PC-9 (cell line): ENCODE results near the gene CLDN6. TPM values are rescaled to one million over a fixed set of nuclear protein-coding genes. Genes with fewer than 3 reads are reported as not detected.
"Not testable (repeated sequence)": the region's sequence is repeated elsewhere in the genome, so short reads cannot be mapped to it uniquely, and the experiment has no call there.

Source experiments
- BruUV-seq: library from RNA; stranded (reverse); fragments of 400-500 nt; replicated peaks from 2 replicates; lab custom pipeline; 2021; lab: Mats Ljungman, UMichigan
- CTCF ChIA-PET: fragments of 300-600 bp; sonication (Branson Sonifier 250); formaldehyde crosslinking; loops from one replicate; lab custom pipeline; 2022; ENCODE audit warnings: antibody characterized with exemption; lab: Charles Lee
- POLR2A ChIA-PET: fragments of 300-600 bp; sonication (Branson Sonifier 250); formaldehyde crosslinking; loops from one replicate; lab custom pipeline; 2022; ENCODE audit warnings: antibody characterized with exemption; ENCODE audit not compliant: unreplicated experiment; lab: Charles Lee
- DNase-seq, 2 experiments: peaks; one replicate each; pipeline versions ENCODE4 v3.0.0 to v3.0.0-alpha.2; 2015 to 2022; ENCODE audit warnings: mixed read lengths in 1 of 2
- H2AFZ ChIP-seq: fragments of 200-600 bp; sonication (generic); 2 replicates; pipeline ENCODE4 v1.8.1; 2017; ENCODE audit warnings: antibody characterized with exemption
- H3F3A ChIP-seq: fragments of 200-600 bp; sonication (generic); 2 replicates; pipeline ENCODE4 v1.8.1; 2017; ENCODE audit warnings: antibody characterized with exemption, mild to moderate bottlenecking, low read depth; ENCODE audit not compliant: insufficient read depth
- H3K27ac ChIP-seq: fragments of 200-600 bp; sonication (generic); 2 replicates; pipeline ENCODE4 v1.6.1; 2016; ENCODE audit warnings: mixed run types
- H3K27me3 ChIP-seq: fragments of 200-600 bp; sonication (generic); 2 replicates; pipeline ENCODE4 v1.6.1; 2016; ENCODE audit warnings: low read depth, mixed run types; ENCODE audit not compliant: insufficient read depth
- H3K36me3 ChIP-seq: fragments of 200-600 bp; sonication (generic); 2 replicates; pipeline ENCODE4 v1.6.1; 2016; ENCODE audit warnings: low read depth, mixed run types
- H3K4me1 ChIP-seq: fragments of 200-600 bp; sonication (generic); replicated peaks from 2 replicates; pipeline ENCODE4 v1.6.1; 2016; ENCODE audit warnings: mixed run types; ENCODE audit not compliant: insufficient read depth
- H3K4me2 ChIP-seq: fragments of 200-600 bp; sonication (generic); 2 replicates; pipeline ENCODE4 v1.6.1; 2017; ENCODE audit warnings: mixed run types
- H3K4me3 ChIP-seq: fragments of 200-600 bp; sonication (generic); 2 replicates; pipeline ENCODE4 v1.6.1; 2016; ENCODE audit warnings: mixed run types
- H3K79me2 ChIP-seq: fragments of 200-600 bp; sonication (generic); 2 replicates; pipeline ENCODE4 v1.6.1; 2017; ENCODE audit warnings: low read depth, mixed run types
- H3K9me2 ChIP-seq: fragments of 200-600 bp; sonication (generic); 2 replicates; pipeline ENCODE4 v1.8.1; 2017; ENCODE audit warnings: mild to moderate bottlenecking; ENCODE audit not compliant: insufficient read depth
- H3K9me3 ChIP-seq: fragments of 200-600 bp; sonication (generic); 2 replicates; pipeline ENCODE4 v1.8.1; 2016; ENCODE audit warnings: low read depth; ENCODE audit not compliant: insufficient read depth
- H4K20me1 ChIP-seq: fragments of 200-600 bp; sonication (generic); 2 replicates; pipeline ENCODE4 v1.8.1; 2017; ENCODE audit not compliant: insufficient read depth
- EZH2 ChIP-seq: fragments of 200-600 bp; sonication (generic); IDR thresholded peaks from 2 replicates; pipeline ENCODE4 v1.8.0; 2017; ENCODE audit warnings: antibody characterized with exemption, low read depth
- intact Hi-C: fragments of 100-400 bp; cut with micrococcal nuclease; formaldehyde crosslinking; loops from one replicate; pipeline ENCODE4 v1.10.0; 2022; ENCODE audit not compliant: unreplicated experiment
- total RNA-seq: library from RNA; stranded (reverse); gene quantifications from 2 replicates; pipeline ENCODE4 v1.2.3, GENCODE V29; 2021
- TF ChIP-seq, protein P1 (sequence below): fragments of 200-600 bp; sonication (generic); conservative IDR thresholded peaks from 2 replicates; pipeline ENCODE4 v1.6.1; 2017; ENCODE audit warnings: mixed run types, antibody characterized with exemption, mild to moderate bottlenecking, moderate library complexity

CLDN6 gene
- total RNA-seq, 1 experiment from 2014 or later, result 0.26 TPM

DNA sequence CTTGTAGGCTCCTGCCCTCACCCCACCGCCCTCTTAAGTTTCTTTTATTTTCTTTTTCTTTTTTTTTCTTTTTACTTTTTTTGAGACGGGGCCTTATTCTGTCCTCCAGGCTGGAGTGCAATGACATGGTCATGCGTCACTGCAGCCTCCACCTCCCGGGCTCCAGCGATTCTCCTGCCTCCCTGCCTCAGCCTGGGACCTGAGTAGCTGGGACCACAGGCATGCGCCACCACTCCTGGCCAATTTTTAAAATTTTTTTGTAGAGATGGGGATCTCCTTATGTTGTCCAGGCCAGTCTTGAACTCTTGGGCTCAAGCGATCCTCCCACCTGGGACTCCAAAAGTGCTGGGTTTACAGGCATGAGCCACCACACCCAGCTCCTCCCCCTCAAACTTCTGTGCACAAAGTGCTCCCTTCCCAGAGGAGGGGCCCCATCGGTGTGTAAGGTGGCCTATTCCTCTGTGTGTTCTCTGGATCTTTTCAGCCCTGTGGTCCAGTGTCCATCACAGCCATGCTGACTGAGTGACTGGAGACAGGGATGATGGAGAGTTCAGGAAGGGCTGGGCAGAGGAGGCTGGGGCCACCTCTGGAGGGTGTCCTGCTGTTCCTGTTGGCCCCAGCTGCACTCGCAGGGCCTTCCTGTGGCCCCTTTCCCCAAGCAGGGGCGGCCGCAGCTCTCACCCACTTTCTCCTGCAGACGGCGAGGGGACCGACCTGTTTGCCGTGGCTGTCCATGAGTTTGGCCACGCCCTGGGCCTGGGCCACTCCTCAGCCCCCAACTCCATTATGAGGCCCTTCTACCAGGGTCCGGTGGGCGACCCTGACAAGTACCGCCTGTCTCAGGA is 38.6 kb upstream of the CLDN6 start:
- no peak for TF ChIP-seq EZH2
- TF ChIP-seq, protein P1, sequence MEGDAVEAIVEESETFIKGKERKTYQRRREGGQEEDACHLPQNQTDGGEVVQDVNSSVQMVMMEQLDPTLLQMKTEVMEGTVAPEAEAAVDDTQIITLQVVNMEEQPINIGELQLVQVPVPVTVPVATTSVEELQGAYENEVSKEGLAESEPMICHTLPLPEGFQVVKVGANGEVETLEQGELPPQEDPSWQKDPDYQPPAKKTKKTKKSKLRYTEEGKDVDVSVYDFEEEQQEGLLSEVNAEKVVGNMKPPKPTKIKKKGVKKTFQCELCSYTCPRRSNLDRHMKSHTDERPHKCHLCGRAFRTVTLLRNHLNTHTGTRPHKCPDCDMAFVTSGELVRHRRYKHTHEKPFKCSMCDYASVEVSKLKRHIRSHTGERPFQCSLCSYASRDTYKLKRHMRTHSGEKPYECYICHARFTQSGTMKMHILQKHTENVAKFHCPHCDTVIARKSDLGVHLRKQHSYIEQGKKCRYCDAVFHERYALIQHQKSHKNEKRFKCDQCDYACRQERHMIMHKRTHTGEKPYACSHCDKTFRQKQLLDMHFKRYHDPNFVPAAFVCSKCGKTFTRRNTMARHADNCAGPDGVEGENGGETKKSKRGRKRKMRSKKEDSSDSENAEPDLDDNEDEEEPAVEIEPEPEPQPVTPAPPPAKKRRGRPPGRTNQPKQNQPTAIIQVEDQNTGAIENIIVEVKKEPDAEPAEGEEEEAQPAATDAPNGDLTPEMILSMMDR, result no peak
- ChIA-PET CTCF (interaction anchor here (0.6 to 1.7 kb wide), 2 partner anchors 24 to 77 kb away, joined by 3 to 6 read pairs; no protein-coding TSS in a partner anchor), POLR2A (interaction anchor here (0.6 kb wide), 1 partner anchor 108 kb away, joined by 5 read pairs; no protein-coding TSS in a partner anchor)
- intact Hi-C loops, result loop anchor here (5.0 kb wide), 1 partner anchor 111 kb away; no protein-coding TSS in a partner anchor
- no peaks in the 10 kb centered on the region for H3K9me2 ChIP-seq
- no peaks in the 10 kb centered on the region for H3K36me3 ChIP-seq
- H3K27me3 ChIP-seq, result no peaks in the 10 kb centered on the region
- H3K4me1 ChIP-seq, result peaks cover 10% of the 10 kb centered on the region; the same call in 1 of the 2 replicates
- no peak overlapping the region for H2AFZ ChIP-seq
- H3F3A ChIP-seq, result peaks cover 8% of the 10 kb centered on the region; the same call in 1 of the 2 replicates
- BruUV-seq, result no TSS peak
- H4K20me1 ChIP-seq, result no peaks in the 10 kb centered on the region
- no peaks in the 10 kb centered on the region for H3K9me3 ChIP-seq
- no peak for DNase-seq
- no peak overlapping the region for H3K4me2 ChIP-seq
- H3K4me3 ChIP-seq, result no peak overlapping the region
- no peaks in the 10 kb centered on the region for H3K79me2 ChIP-seq
- H3K27ac ChIP-seq, result no peak overlapping the region

DNA sequence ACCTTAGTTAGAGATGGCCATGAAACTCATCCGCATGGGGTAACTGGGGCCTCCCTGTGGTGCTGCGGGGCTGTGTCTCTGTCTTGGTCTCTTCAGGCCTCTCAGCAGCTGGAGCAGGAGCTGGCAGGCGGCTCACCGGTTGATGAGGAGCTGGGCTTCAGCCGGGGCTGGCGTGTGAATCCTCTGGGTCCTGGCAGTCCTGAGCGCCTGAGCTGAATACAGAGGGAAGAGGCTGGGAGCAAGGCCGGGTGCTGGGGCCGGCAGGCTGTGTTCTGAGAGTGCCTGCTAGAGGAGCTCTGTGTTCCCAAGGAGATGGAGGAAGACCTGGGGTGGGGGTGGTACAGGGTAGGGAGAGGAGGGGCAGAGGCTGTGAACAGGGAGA is 37.7 kb upstream of the CLDN6 start:
- H4K20me1 ChIP-seq, H3K9me3 ChIP-seq, H2AFZ ChIP-seq, POLR2A ChIA-PET, H3K36me3 ChIP-seq, H3K4me3 ChIP-seq, BruUV-seq, H3K27me3 ChIP-seq, DNase-seq, H3F3A ChIP-seq, H3K27ac ChIP-seq, H3K9me2 ChIP-seq, H3K4me2 ChIP-seq, H3K79me2 ChIP-seq: not testable (repeated sequence)
- CTCF ChIA-PET, result interaction anchor here (0.6 to 1.7 kb wide), 2 partner anchors 24 to 77 kb away, joined by 3 to 6 read pairs; no protein-coding TSS in a partner anchor
- intact Hi-C loops, result loop anchor here (5.0 kb wide), 1 partner anchor 112 kb away; no protein-coding TSS in a partner anchor
- H3K4me1 ChIP-seq, result peaks cover 10% of the 10 kb centered on the region; the same call in 1 of the 2 replicates

DNA sequence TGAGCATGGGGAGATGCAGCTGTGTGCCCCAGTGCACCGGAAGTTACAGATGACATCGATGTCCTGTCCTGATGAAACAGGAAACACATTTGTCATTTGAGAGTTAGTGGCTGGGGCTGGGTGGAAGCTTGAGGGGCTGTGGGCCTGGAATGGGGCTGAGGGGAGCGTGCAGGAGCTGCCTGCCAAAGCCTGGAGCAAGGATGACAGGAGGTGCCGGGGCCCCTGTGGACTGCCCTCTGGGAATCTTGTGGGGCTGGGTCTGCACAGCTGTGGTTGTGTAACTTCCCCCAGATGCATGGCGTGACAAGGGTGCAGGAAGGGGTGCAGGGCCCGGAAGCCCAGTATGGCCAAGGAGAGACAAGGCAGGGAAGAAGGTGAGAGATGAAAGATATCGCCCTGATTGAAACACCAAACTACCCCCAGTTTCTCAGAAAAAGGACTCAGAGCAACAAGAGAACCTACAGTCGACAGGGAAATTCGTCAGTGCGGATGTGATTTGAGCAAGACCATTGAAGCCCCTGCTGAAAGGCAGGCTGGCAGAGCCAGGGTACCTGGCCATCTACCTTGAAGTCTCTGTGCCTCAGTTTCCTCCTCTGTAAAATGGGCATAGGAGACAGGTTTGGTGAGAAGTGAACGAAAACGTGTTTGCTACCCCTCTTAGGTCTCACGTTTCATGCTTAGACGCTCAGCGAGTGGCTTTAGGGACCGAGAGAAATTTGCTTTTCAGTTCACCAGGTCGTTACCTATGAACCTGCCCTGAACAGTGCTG is 37.2 kb upstream of the CLDN6 start:
- H3K9me2 ChIP-seq, result no peaks in the 10 kb centered on the region
- H4K20me1 ChIP-seq, result no peaks in the 10 kb centered on the region
- H3K9me3 ChIP-seq, result no peaks in the 10 kb centered on the region
- POLR2A ChIA-PET, result no interaction called here
- H3K4me2 ChIP-seq, result no peak overlapping the region
- peaks cover 8% of the 10 kb centered on the region; the same call in 1 of the 2 replicates for H3F3A ChIP-seq
- H3K27ac ChIP-seq, result no peak overlapping the region
- H3K4me1 ChIP-seq, result peaks cover 10% of the 10 kb centered on the region; the same call in 1 of the 2 replicates
- no peaks in the 10 kb centered on the region for H3K36me3 ChIP-seq
- CTCF ChIA-PET, result interaction anchor here (1.7 kb wide), 1 partner anchor 23 kb away, joined by 3 read pairs; no protein-coding TSS in a partner anchor
- H2AFZ ChIP-seq, result no peak overlapping the region
- H3K4me3 ChIP-seq, result no peak overlapping the region
- no peaks in the 10 kb centered on the region for H3K79me2 ChIP-seq
- no peak for DNase-seq
- intact Hi-C loops, result loop anchor here (5.0 kb wide), 1 partner anchor 112 kb away; no protein-coding TSS in a partner anchor
- no peaks in the 10 kb centered on the region for H3K27me3 ChIP-seq
- TF ChIP-seq EZH2, result no peak
- TF ChIP-seq, protein P1, result no peak
- no TSS peak for BruUV-seq

DNA sequence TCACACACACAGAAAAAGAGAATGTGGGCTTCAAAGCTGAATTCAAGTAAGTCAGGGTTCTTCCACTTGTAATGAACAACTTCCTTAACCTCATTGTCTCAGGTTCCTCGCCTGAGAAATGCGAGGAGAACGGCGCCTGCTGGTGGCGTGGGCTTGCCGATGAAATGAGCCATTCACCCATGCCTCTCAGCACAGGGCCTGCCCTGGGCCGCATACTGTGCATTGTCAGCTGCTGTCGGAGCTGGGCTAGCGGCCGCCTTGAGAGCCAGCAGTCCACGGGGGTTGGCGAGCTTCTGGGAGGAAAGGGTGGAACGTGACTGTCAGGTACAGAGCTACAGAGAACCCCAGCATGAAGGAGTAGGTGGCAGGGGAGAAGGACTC is 35.3 kb upstream of the CLDN6 start:
- intact Hi-C loops, H3K4me3 ChIP-seq, H3K79me2 ChIP-seq, DNase-seq, H3K27me3 ChIP-seq, POLR2A ChIA-PET, H4K20me1 ChIP-seq, H3F3A ChIP-seq, H3K27ac ChIP-seq, H2AFZ ChIP-seq, H3K36me3 ChIP-seq, H3K9me3 ChIP-seq, H3K9me2 ChIP-seq, BruUV-seq, H3K4me2 ChIP-seq, CTCF ChIA-PET, H3K4me1 ChIP-seq: not testable (repeated sequence)

DNA sequence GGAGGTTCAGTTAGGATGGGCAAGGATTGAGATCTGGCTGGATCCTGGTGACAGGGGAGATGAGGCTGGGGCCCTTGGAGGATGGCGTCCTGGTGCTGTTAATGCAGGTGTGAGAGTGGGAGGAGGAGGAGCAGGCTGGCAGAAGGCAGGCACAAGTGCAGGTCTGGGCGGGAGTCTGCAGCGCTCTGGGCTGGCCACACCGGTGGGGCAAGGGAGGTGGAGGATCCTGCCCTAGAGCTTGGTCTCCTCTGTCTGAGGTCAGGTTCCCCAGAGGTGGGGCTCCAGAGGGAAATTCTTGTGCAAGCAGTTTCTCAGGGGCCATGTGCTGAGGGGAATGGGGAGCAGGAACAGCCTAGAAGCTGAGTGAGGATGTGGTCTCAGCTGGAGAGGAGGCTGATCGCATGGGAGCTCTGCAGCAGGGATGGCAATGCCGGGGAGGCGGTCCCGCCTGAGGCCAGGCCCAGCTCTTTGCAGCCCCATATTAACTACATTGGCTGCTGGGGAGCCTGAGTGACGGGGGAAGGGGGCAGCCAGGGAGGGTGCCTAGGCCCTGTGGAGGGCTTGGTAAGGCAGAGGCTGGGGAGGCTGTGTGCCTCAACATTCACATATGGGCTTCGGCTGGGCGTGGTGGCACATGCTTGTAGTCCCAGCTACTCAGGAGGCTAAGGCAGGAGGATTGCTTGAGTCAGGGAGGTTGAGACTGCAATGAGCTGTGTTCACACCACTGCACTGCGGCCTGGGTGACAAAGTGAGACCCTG is 34.8 kb upstream of the CLDN6 start:
- H3K27ac ChIP-seq, intact Hi-C loops, POLR2A ChIA-PET: not testable (repeated sequence)

More for the DNA sequence above, 34.8 kb upstream of the CLDN6 start:
- DNase-seq, H3K9me3 ChIP-seq, H3F3A ChIP-seq, H2AFZ ChIP-seq, H3K79me2 ChIP-seq, H3K4me3 ChIP-seq, H3K4me2 ChIP-seq, H3K36me3 ChIP-seq, CTCF ChIA-PET, H3K9me2 ChIP-seq, H3K27me3 ChIP-seq, H3K4me1 ChIP-seq, H4K20me1 ChIP-seq, BruUV-seq: not testable (repeated sequence)
